Left ventricle myocardium inferior (tissue), 1 donor: ENCODE results near the gene TANGO6. TPM values are rescaled to one million over a fixed set of nuclear protein-coding genes. Genes with fewer than 3 reads are reported as not detected.

Experiments used
- DNase-seq: peaks from one replicate; pipeline ENCODE4 v3.0.0-alpha.2; 2020
- H3K27ac ChIP-seq: fragments of 200-600 bp; replicated peaks from 2 replicates; pipeline ENCODE4 v1.8.0; 2021
- H3K27me3 ChIP-seq: fragments of 200-600 bp; 2 replicates; pipeline ENCODE4 v1.8.0; 2021; ENCODE audit warnings: low read depth
- H3K36me3 ChIP-seq: fragments of 200-600 bp; 2 replicates; pipeline ENCODE4 v1.8.0; 2021
- H3K4me1 ChIP-seq: fragments of 200-600 bp; 2 replicates; pipeline ENCODE4 v1.8.0; 2021
- H3K4me3 ChIP-seq: fragments of 200-600 bp; 2 replicates; pipeline ENCODE4 v1.8.0; 2021; ENCODE audit warnings: mild to moderate bottlenecking, moderate library complexity
- H3K9me3 ChIP-seq: fragments of 200-600 bp; replicated peaks from 2 replicates; pipeline ENCODE4 v1.8.0; 2021
- CTCF ChIP-seq: fragments of 200-600 bp; IDR thresholded peaks from 2 replicates; pipeline ENCODE4 v1.8.0; 2021; ENCODE audit warnings: antibody characterized with exemption, mild to moderate bottlenecking, borderline replicate concordance
- intact Hi-C: fragments of 100-400 bp; cut with micrococcal nuclease; formaldehyde crosslinking; loops from one replicate; pipeline ENCODE4 v1.11.0; 2022
- total RNA-seq: library from RNA; stranded (reverse); fragmentation: NEBNext Ultra II Directional; extraction: Animal tissue kit (Norgen Biotek cat#: 25700); gene quantifications from one replicate; pipeline ENCODE4 v1.2.1, GENCODE V29; 2021
- donor health status: DM: no; HTN: yes; CAD: no; lungs with severe emphysema.

TANGO6 gene
- total RNA-seq, 1 donor from 2014 or later: 10.5 TPM

GRCh38 chr16:68806981-68807380, 36.4 kb upstream of the TANGO6 start:
- Histone ChIP-seq H3K36me3 (no peaks in the 10 kb centered on the region), H3K4me1 (no peaks in the 10 kb centered on the region), H3K27me3 (peaks cover 30% of the 10 kb centered on the region), H3K4me3 (no peak overlapping the region), H3K9me3 (no peaks in the 10 kb centered on the region), H3K27ac (no peak overlapping the region)
- TF ChIP-seq CTCF: no peak
- intact Hi-C loops: no loop called here
- no peak for DNase-seq

GRCh38 chr16:68814516-68814915, 28.8 kb upstream of the TANGO6 start:
- Histone ChIP-seq H3K9me3 (no peaks in the 10 kb centered on the region), H3K36me3 (no peaks in the 10 kb centered on the region), H3K4me3 (no peak overlapping the region), H3K27ac (no peak overlapping the region), H3K4me1 (no peaks in the 10 kb centered on the region), H3K27me3 (peaks cover 32% of the 10 kb centered on the region)
- intact Hi-C loops: no loop called here
- TF ChIP-seq CTCF: no peak
- no peak for DNase-seq

GRCh38 chr16:68823401-68824135, 19.8 kb upstream of the TANGO6 start:
- peaks cover 8% of the 10 kb centered on the region for H3K9me3 ChIP-seq
- intact Hi-C loops: no loop called here
- no peak overlapping the region for H3K4me3 ChIP-seq
- no peaks in the 10 kb centered on the region for H3K36me3 ChIP-seq
- DNase-seq: no peak
- no peak overlapping the region for H3K27ac ChIP-seq
- H3K27me3 ChIP-seq: peaks cover 4% of the 10 kb centered on the region
- H3K4me1 ChIP-seq: no peaks in the 10 kb centered on the region
- no peak for TF ChIP-seq CTCF

GRCh38 chr16:68825427-68825826, 17.9 kb upstream of the TANGO6 start:
- H3K9me3 ChIP-seq: peaks cover 8% of the 10 kb centered on the region
- H3K36me3 ChIP-seq: no peaks in the 10 kb centered on the region
- no peak for DNase-seq
- TF ChIP-seq CTCF: no peak
- H3K27me3 ChIP-seq: peaks cover 20% of the 10 kb centered on the region
- H3K4me3 ChIP-seq: no peak overlapping the region
- intact Hi-C loops: no loop called here
- no peak overlapping the region for H3K27ac ChIP-seq
- H3K4me1 ChIP-seq: no peaks in the 10 kb centered on the region

- DNase-seq: no peak
- Histone ChIP-seq H3K36me3 (no peaks in the 10 kb centered on the region), H3K4me1 (no peaks in the 10 kb centered on the region), H3K4me3 (no peak overlapping the region), H3K27me3 (peaks cover 26% of the 10 kb centered on the region), H3K9me3 (peaks cover 8% of the 10 kb centered on the region), H3K27ac (no peak overlapping the region)
- no peak for TF ChIP-seq CTCF
- intact Hi-C loops: no loop called here
These were observed 16.7 kb upstream of the TANGO6 start for GRCh38 chr16:68826652-68827051.
